Panc1 (cell line): ENCODE measurements around the gene CEP164. TPM values are rescaled to one million over a fixed set of nuclear protein-coding genes. Genes with fewer than 3 reads are reported as not detected.

Source experiments
- ATAC-seq: fragments of 200-7000 bp; cut with Tn5 transposase; 2 replicates; pipeline ENCODE4 v1.9.1; 2020; ENCODE audit warnings: mild to moderate bottlenecking, moderate library complexity
- BruUV-seq: library from RNA; stranded (reverse); fragments of 400-500 nt; replicated peaks from 2 replicates; lab custom pipeline; 2021; lab: Mats Ljungman, UMichigan
- CTCF ChIA-PET: fragments of 300-600 bp; sonication (Branson Sonifier 250); formaldehyde crosslinking; loops from one replicate; lab custom pipeline; 2022; ENCODE audit warnings: antibody characterized with exemption; lab: Charles Lee
- POLR2A ChIA-PET: fragments of 300-600 bp; sonication (Branson Sonifier 250); formaldehyde crosslinking; loops from one replicate; lab custom pipeline; 2022; ENCODE audit warnings: antibody characterized with exemption; lab: Charles Lee
- DNase-seq: peaks from one replicate; pipeline ENCODE4 v3.0.0-alpha.2; 2010; ENCODE audit warnings: low read depth, low spot score
- H3K27ac ChIP-seq: 2 replicates; pipeline ENCODE4 v1.5.1; 2011; ENCODE audit warnings: mild to moderate bottlenecking, low read length, inconsistent platforms
- H3K27me3 ChIP-seq: fragments of 200-500 bp; sonication (Bioruptor generic); 2 replicates; pipeline ENCODE4 v1.6.0; 2014; ENCODE audit warnings: low read length, inconsistent platforms; ENCODE audit not compliant: control insufficient read depth, insufficient read depth
- H3K36me3 ChIP-seq: fragments of 200-500 bp; sonication (Bioruptor generic); 2 replicates; pipeline ENCODE4 v1.5.1; 2014; ENCODE audit warnings: inconsistent platforms, mild to moderate bottlenecking, low read length, moderate library complexity; ENCODE audit not compliant: control insufficient read depth, insufficient read depth
- H3K4me1 ChIP-seq: 2 replicates; pipeline ENCODE4 v1.5.1; 2011; ENCODE audit warnings: inconsistent platforms, mild to moderate bottlenecking, low read length, moderate library complexity; ENCODE audit not compliant: control insufficient read depth, insufficient read depth
- H3K4me3 ChIP-seq, 2 experiments: 2 replicates each; pipeline ENCODE4 v1.5.1; 2011 to 2012; ENCODE audit warnings: low read depth in 2 of 2, low read length in 2 of 2, mild to moderate bottlenecking in 2 of 2, inconsistent platforms in 1 of 2, moderate library complexity in 1 of 2
- H3K9me3 ChIP-seq: fragments of 200-500 bp; sonication (Bioruptor generic); 2 replicates; pipeline ENCODE4 v1.5.1; 2014; ENCODE audit warnings: low read depth, mild to moderate bottlenecking, inconsistent platforms, low read length, moderate library complexity; ENCODE audit not compliant: control insufficient read depth, insufficient read depth
- CTCF ChIP-seq: fragments of 450-650 bp; IDR thresholded peaks from 2 replicates; pipeline ENCODE4 v1.5.1; 2017; ENCODE audit warnings: mild to moderate bottlenecking
- POLR2AphosphoS5 ChIP-seq: IDR thresholded peaks from 2 replicates; pipeline ENCODE4 v1.6.1; 2012; ENCODE audit warnings: mild to moderate bottlenecking, low read depth, low read length, moderate library complexity
- REST ChIP-seq, 2 experiments: IDR thresholded peaks; 2 replicates each; pipeline ENCODE4 v1.6.1; 2011 to 2012; ENCODE audit warnings: low read depth in 2 of 2, control low read depth in 1 of 2, low read length in 1 of 2, mild to moderate bottlenecking in 1 of 2, moderate library complexity in 1 of 2; ENCODE audit not compliant: insufficient read depth in 1 of 2
- SIN3A ChIP-seq: IDR thresholded peaks from 2 replicates; pipeline ENCODE4 v1.6.1; 2012; ENCODE audit warnings: low read depth, mild to moderate bottlenecking, low read length, moderate library complexity, borderline replicate concordance; ENCODE audit not compliant: insufficient read depth
- TCF7L2 ChIP-seq: IDR thresholded peaks from 2 replicates; pipeline ENCODE4 v1.6.1; 2011; ENCODE audit warnings: mild to moderate bottlenecking, low read depth, low read length, inconsistent platforms
- in situ Hi-C: cut with HindIII; loops from 2 replicates; pipeline ENCODE4 v1.10.0; 2016; ENCODE audit warnings: low sequenced_read_pairs, low pct_unique_long_range_greater_than_20kb
- intact Hi-C: fragments of 100-400 bp; cut with micrococcal nuclease; formaldehyde crosslinking; loops from one replicate; pipeline ENCODE4 v1.10.0; 2022; ENCODE audit not compliant: unreplicated experiment
- total RNA-seq: library from RNA; stranded (reverse); gene quantifications from one replicate; pipeline ENCODE4 v1.2.1, GENCODE V29; 2021; ENCODE audit not compliant: unreplicated experiment

CEP164 gene
- total RNA-seq, 1 experiment from 2014 or later, result 75.4 TPM

GRCh38 chr11:117369534-117369933 is 41.9 kb downstream of the CEP164 start:
- no peak overlapping the region for H3K27ac ChIP-seq
- ChIA-PET CTCF (interaction anchor here (0.6 kb wide), 1 partner anchor 54 kb away, joined by 4 read pairs; no protein-coding TSS in a partner anchor), POLR2A (no interaction called here)
- DNase-seq, result no peak
- H3K9me3 ChIP-seq, result no peaks in the 10 kb centered on the region
- intact Hi-C loops (no loop called here), in situ Hi-C loops (no loop called here)
- H3K36me3 ChIP-seq, result peaks cover 13% of the 10 kb centered on the region; the same call in 1 of the 2 replicates
- H3K4me3 ChIP-seq, result no peak overlapping the region
- ATAC-seq, result no peak
- no peaks in the 10 kb centered on the region for H3K4me1 ChIP-seq
- no TSS peak for BruUV-seq
- TF ChIP-seq REST (IDR thresholded peaks at IDR 0.05; ENCODE audit: insufficient read depth in 1 of 2, low read depth in 2 of 2, low read length in 1 of 2) (no peak), CTCF (no peak), TCF7L2 (no peak)
- no peaks in the 10 kb centered on the region for H3K27me3 ChIP-seq

GRCh38 chr11:117371453-117371852 is 43.8 kb downstream of the CEP164 start:
- intact Hi-C loops, result no loop called here
- TF ChIP-seq CTCF (no peak), TCF7L2 (no peak), POLR2AphosphoS5 (no peak), SIN3A (no peak), REST (IDR thresholded peaks at IDR 0.05; ENCODE audit: insufficient read depth in 1 of 2, low read depth in 2 of 2, low read length in 1 of 2) (no peak)

More at GRCh38 chr11:117371453-117371852, 43.8 kb downstream of the CEP164 start:
- no TSS peak for BruUV-seq
- H3K9me3 ChIP-seq, result no peaks in the 10 kb centered on the region
- in situ Hi-C loops, result no loop called here
- DNase-seq, result no peak
- no peak for ATAC-seq
- H3K27me3 ChIP-seq, result no peaks in the 10 kb centered on the region
- no peak overlapping the region for H3K27ac ChIP-seq
- H3K36me3 ChIP-seq, result peaks cover 6% of the 10 kb centered on the region; the same call in 1 of the 2 replicates
- CTCF ChIA-PET, result no interaction called here
- H3K4me3 ChIP-seq, result no peak overlapping the region
- no peaks in the 10 kb centered on the region for H3K4me1 ChIP-seq
- POLR2A ChIA-PET, result interaction anchor here (0.7 kb wide), 1 partner anchor 908 kb away, joined by 5 read pairs; no protein-coding TSS in a partner anchor
